Neural cell (in vitro differentiated cells): ENCODE results near the gene PDIA3. TPM values are rescaled to one million over a fixed set of nuclear protein-coding genes. Genes with fewer than 3 reads are reported as not detected.

Experiments
- H2AFZ ChIP-seq: fragments of 200-600, 300-800 bp; sonication (generic), shearing (Covaris generic); 2 replicates; pipeline ENCODE4 v1.6.0; 2014; ENCODE audit warnings: low read depth, mild to moderate bottlenecking, antibody characterized with exemption, low read length, moderate library complexity
- H3F3A ChIP-seq: fragments of 200-600 bp; shearing (Covaris generic); 2 replicates; pipeline ENCODE4 v1.6.1; 2016; ENCODE audit warnings: mild to moderate bottlenecking, moderate library complexity, mixed read lengths, antibody characterized with exemption, low read length; ENCODE audit not compliant: insufficient read depth, poor library complexity, severe bottlenecking
- H3K27ac ChIP-seq: fragments of 200-600, 300-800 bp; sonication (generic), shearing (Covaris generic); 2 replicates; pipeline ENCODE4 v1.5.1; 2014; ENCODE audit warnings: mild to moderate bottlenecking, low read length, moderate library complexity
- H3K27me3 ChIP-seq: fragments of 300-800, 200-600 bp; sonication (generic), shearing (Covaris generic); 2 replicates; pipeline ENCODE4 v1.6.0; 2014; ENCODE audit warnings: mild to moderate bottlenecking, low read depth, low read length, moderate library complexity; ENCODE audit not compliant: insufficient read depth
- H3K36me3 ChIP-seq: fragments of 300-800, 200-600 bp; sonication (generic), shearing (Covaris generic); 2 replicates; pipeline ENCODE4 v1.5.1; 2014; ENCODE audit warnings: mild to moderate bottlenecking, antibody characterized with exemption, low read length, moderate library complexity; ENCODE audit not compliant: insufficient read depth
- H3K4me2 ChIP-seq: fragments of 300-800, 200-600 bp; sonication (generic), shearing (Covaris generic); 2 replicates; pipeline ENCODE4 v1.6.0; 2014; ENCODE audit warnings: mild to moderate bottlenecking, low read length
- H3K4me3 ChIP-seq: fragments of 300-800, 200-600 bp; sonication (generic), shearing (Covaris generic); 2 replicates; pipeline ENCODE4 v1.5.1; 2014; ENCODE audit warnings: mild to moderate bottlenecking, low read length, moderate library complexity
- H3K79me2 ChIP-seq: fragments of 200-600 bp; shearing (Covaris generic); replicated peaks from 2 replicates; pipeline ENCODE4 v1.6.0; 2014; ENCODE audit warnings: mild to moderate bottlenecking, low read length, moderate library complexity; ENCODE audit not compliant: insufficient read depth
- H3K9ac ChIP-seq: fragments of 300-800, 200-600 bp; sonication (generic), shearing (Covaris generic); 2 replicates; pipeline ENCODE4 v1.6.1; 2016; ENCODE audit warnings: mild to moderate bottlenecking, low read length, mixed read lengths
- H3K9me2 ChIP-seq: fragments of 200-600 bp; shearing (Covaris generic); 2 replicates; pipeline ENCODE4 v1.6.1; 2016; ENCODE audit warnings: mild to moderate bottlenecking, low read length, mixed read lengths; ENCODE audit not compliant: insufficient read depth
- H3K9me3 ChIP-seq: fragments of 200-600, 300-800 bp; sonication (generic), shearing (Covaris generic); 2 replicates; pipeline ENCODE4 v1.6.1; 2016; ENCODE audit warnings: mild to moderate bottlenecking, mixed run types, low read length, moderate library complexity, mixed read lengths
- H4K20me1 ChIP-seq: fragments of 200-600 bp; shearing (Covaris generic); 2 replicates; pipeline ENCODE4 v1.6.1; 2016; ENCODE audit warnings: mild to moderate bottlenecking, mixed run types; ENCODE audit not compliant: insufficient read depth
- CTCF ChIP-seq: fragments of 450-650 bp; IDR thresholded peaks from 2 replicates; pipeline ENCODE4 v1.5.1; 2014; ENCODE audit warnings: antibody characterized with exemption, mild to moderate bottlenecking, moderate library complexity; ENCODE audit not compliant: poor library complexity, severe bottlenecking
- EP300 ChIP-seq: fragments of 450-650 bp; conservative IDR thresholded peaks from 2 replicates; pipeline ENCODE4 v1.6.1; 2014; ENCODE audit warnings: antibody characterized with exemption, mild to moderate bottlenecking, moderate library complexity; ENCODE audit not compliant: poor library complexity, severe bottlenecking
- EZH2 ChIP-seq: fragments of 200-600, 300-800 bp; shearing (Covaris generic), sonication (generic); IDR thresholded peaks from 2 replicates; pipeline ENCODE4 v1.6.1; 2014; ENCODE audit warnings: antibody characterized with exemption, low read length, borderline replicate concordance, mild to moderate bottlenecking; ENCODE audit not compliant: insufficient read depth, poor library complexity, severe bottlenecking
- MXI1 ChIP-seq: fragments of 450-650 bp; conservative IDR thresholded peaks from 2 replicates; pipeline ENCODE4 v1.6.1; 2014; ENCODE audit warnings: antibody characterized with exemption, mild to moderate bottlenecking; ENCODE audit not compliant: poor library complexity, severe bottlenecking
- POLR2AphosphoS5 ChIP-seq: IDR thresholded peaks from 2 replicates; pipeline ENCODE4 v1.6.1; 2012
- RAD21 ChIP-seq: fragments of 450-650 bp; conservative IDR thresholded peaks from 2 replicates; pipeline ENCODE4 v1.6.1; 2014; ENCODE audit warnings: antibody characterized with exemption, mild to moderate bottlenecking, moderate library complexity
- REST ChIP-seq: IDR thresholded peaks from 2 replicates; pipeline ENCODE4 v1.6.1; 2012; ENCODE audit warnings: borderline replicate concordance
- SMC3 ChIP-seq: fragments of 450-650 bp; conservative IDR thresholded peaks from 2 replicates; pipeline ENCODE4 v1.6.1; 2014; ENCODE audit warnings: antibody characterized with exemption, mild to moderate bottlenecking, moderate library complexity; ENCODE audit not compliant: poor library complexity
- TAF1 ChIP-seq: IDR thresholded peaks from 2 replicates; pipeline ENCODE4 v1.6.1; 2012; ENCODE audit warnings: low read depth
- polyA plus RNA-seq: library from polyadenylated mRNA; depleted of rRNA; stranded (reverse); fragments of >200 nt; gene quantifications from 2 replicates; pipeline ENCODE4 v1.2.3, GENCODE V29; 2014

PDIA3 gene
- polyA plus RNA-seq, 1 donor from 2014 or later, result 136 TPM

- H3K4me3 ChIP-seq, result peak overlapping the region; percentile 57
- no peak overlapping the region for H3K27ac ChIP-seq
Measured at GRCh38 chr15:43777267-43777914, 31.2 kb downstream of the PDIA3 start.

GRCh38 chr15:43779016-43779415, 32.8 kb downstream of the PDIA3 start:
- no peaks in the 10 kb centered on the region for H3K9me3 ChIP-seq
- no peaks in the 10 kb centered on the region for H3K9me2 ChIP-seq
- no peak overlapping the region for H3K27ac ChIP-seq
- no peaks in the 10 kb centered on the region for H3K36me3 ChIP-seq
- H4K20me1 ChIP-seq, result no peaks in the 10 kb centered on the region
- no peak overlapping the region for H3K9ac ChIP-seq
- no peak overlapping the region for H3K4me2 ChIP-seq
- H3K79me2 ChIP-seq, result no peaks in the 10 kb centered on the region
- TF ChIP-seq POLR2AphosphoS5, result no peak
- TF ChIP-seq RAD21, result no peak
- no peak for TF ChIP-seq EP300
- no peak for TF ChIP-seq REST
- no peak for TF ChIP-seq MXI1
- TF ChIP-seq CTCF, result no peak
- no peak for TF ChIP-seq SMC3
- TF ChIP-seq EZH2, result no peak
- no peak for TF ChIP-seq TAF1
- no peak overlapping the region for H2AFZ ChIP-seq
- no peak overlapping the region for H3K4me3 ChIP-seq
- peaks cover 18% of the 10 kb centered on the region for H3K27me3 ChIP-seq
- H3F3A ChIP-seq, result no peaks in the 10 kb centered on the region

More at GRCh38 chr15:43777267-43777914, 31.2 kb downstream of the PDIA3 start:
- H3K9me2 ChIP-seq, result no peaks in the 10 kb centered on the region
- H3K9me3 ChIP-seq, result no peaks in the 10 kb centered on the region
- H2AFZ ChIP-seq, result no peak overlapping the region
- TF ChIP-seq TAF1 (no peak), CTCF (peak; percentile 61), EP300 (no peak), EZH2 (no peak), SMC3 (no peak)
- no peaks in the 10 kb centered on the region for H3K36me3 ChIP-seq
- H4K20me1 ChIP-seq, result no peaks in the 10 kb centered on the region
- H3F3A ChIP-seq, result no peaks in the 10 kb centered on the region
- no peak overlapping the region for H3K4me2 ChIP-seq
- H3K27me3 ChIP-seq, result peaks cover 18% of the 10 kb centered on the region
- H3K9ac ChIP-seq, result no peak overlapping the region
- no peaks in the 10 kb centered on the region for H3K79me2 ChIP-seq
